ENCODE data around the gene TPM4.

The TPM4 gene

GRCh38 chr19:16043156-16043757, 33.0 kb upstream of the TPM4 start:
- no peak overlapping the region for H3K23ac ChIP-seq (ENCODE audit: low read length)
- no peak overlapping the region for H3K4me3 ChIP-seq (ENCODE audit: low read length)
- no peak overlapping the region for H3K27ac ChIP-seq (ENCODE audit: low read depth, low read length)
- H3K4me2 ChIP-seq (ENCODE audit: low read length) = no peak overlapping the region
- DNase-seq = no peak
- no peaks in the 10 kb centered on the region for H3K79me2 ChIP-seq (ENCODE audit: control insufficient read depth, insufficient read depth, low read length)
- 100% methylated on average over 2 of the region's 2 CpGs for WGBS (ENCODE audit: extremely low coverage, insufficient coverage, low lambda C conversion rate)
- H3K4me1 ChIP-seq (ENCODE audit: control insufficient read depth, low read depth, low read length) = no peaks in the 10 kb centered on the region
- H2BK15ac ChIP-seq (replicated peaks; ENCODE audit: low read depth) = no peak overlapping the region
- H2AK5ac ChIP-seq (ENCODE audit: low read length) = no peak overlapping the region
- H3K4ac ChIP-seq (ENCODE audit: low read depth, low read length) = no peak overlapping the region
- H3K27me3 ChIP-seq (ENCODE audit: insufficient read depth, low read length, poor library complexity) = no peaks in the 10 kb centered on the region
- H4K5ac ChIP-seq (ENCODE audit: low read length) = no peak overlapping the region
- H3K56ac ChIP-seq (ENCODE audit: low read length) = no peak overlapping the region
- no peak overlapping the region for H3K9ac ChIP-seq (ENCODE audit: low read length)
- H2BK5ac ChIP-seq (ENCODE audit: low read length) = no peak overlapping the region
- no peaks in the 10 kb centered on the region for H3K36me3 ChIP-seq (ENCODE audit: control insufficient read depth, insufficient read depth, low read length)
- H3K79me1 ChIP-seq (ENCODE audit: low read length) = no peaks in the 10 kb centered on the region
- H3K18ac ChIP-seq (ENCODE audit: low read length) = no peak overlapping the region
- H4K8ac ChIP-seq (ENCODE audit: low read depth, low read length) = no peak overlapping the region
- no peak overlapping the region for H2BK120ac ChIP-seq (ENCODE audit: low read depth, low read length)

- Histone ChIP-seq H2BK5ac (ENCODE audit: low read length) (no peak overlapping the region), H4K8ac (ENCODE audit: low read depth, low read length) (no peak overlapping the region), H3K56ac (ENCODE audit: low read length) (no peak overlapping the region), H3K4ac (ENCODE audit: low read depth, low read length) (no peak overlapping the region), H3K4me3 (ENCODE audit: low read length) (no peak overlapping the region), H3K36me3 (ENCODE audit: control insufficient read depth, insufficient read depth, low read length) (no peaks in the 10 kb centered on the region), H3K18ac (ENCODE audit: low read length) (no peak overlapping the region), H3K79me1 (ENCODE audit: low read length) (no peaks in the 10 kb centered on the region), H3K9ac (ENCODE audit: low read length) (no peak overlapping the region), H3K4me2 (ENCODE audit: low read length) (no peak overlapping the region), H3K23ac (ENCODE audit: low read length) (no peak overlapping the region), H3K27ac (ENCODE audit: low read depth, low read length) (no peak overlapping the region), H3K27me3 (ENCODE audit: insufficient read depth, low read length, poor library complexity) (no peaks in the 10 kb centered on the region), H2BK120ac (ENCODE audit: low read depth, low read length) (no peak overlapping the region), H3K79me2 (ENCODE audit: control insufficient read depth, insufficient read depth, low read length) (no peaks in the 10 kb centered on the region), H3K4me1 (ENCODE audit: control insufficient read depth, low read depth, low read length) (no peaks in the 10 kb centered on the region), H4K5ac (ENCODE audit: low read length) (no peak overlapping the region), H2BK15ac (replicated peaks; ENCODE audit: low read depth) (no peak overlapping the region), H2AK5ac (ENCODE audit: low read length) (no peak overlapping the region)
- no peak for DNase-seq
- WGBS (ENCODE audit: extremely low coverage, insufficient coverage, low lambda C conversion rate) = no CpG with 5 or more reads among the region's 7 CpGs
Measured at GRCh38 chr19:16044746-16045145, 31.5 kb upstream of the TPM4 start.

DNA sequence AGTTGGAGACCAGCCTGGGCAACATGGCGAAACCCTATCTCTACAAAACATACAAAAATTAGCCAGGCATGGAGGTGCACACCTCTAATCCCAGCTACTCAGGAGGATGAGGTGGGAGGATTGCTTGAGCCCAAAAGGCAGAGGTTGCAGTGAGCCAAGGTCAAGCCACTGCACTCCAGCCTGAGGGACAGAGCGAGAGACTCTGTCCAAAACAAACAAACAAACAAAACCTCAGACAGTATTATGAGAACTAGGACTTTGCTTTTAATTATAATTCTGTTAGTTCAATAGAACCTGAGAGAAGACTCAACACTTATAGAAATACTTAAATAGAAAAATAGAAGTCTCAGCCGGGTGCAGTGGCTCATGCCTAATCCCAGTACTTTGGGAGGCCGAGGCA, 31.1 kb upstream of the TPM4 start:
- Histone ChIP-seq H3K9ac (ENCODE audit: low read length) (no peak overlapping the region), H3K27ac (ENCODE audit: low read depth, low read length) (no peak overlapping the region), H3K4me3 (ENCODE audit: low read length) (no peak overlapping the region), H3K79me1 (ENCODE audit: low read length) (no peaks in the 10 kb centered on the region), H3K27me3 (ENCODE audit: insufficient read depth, low read length, poor library complexity) (no peaks in the 10 kb centered on the region), H3K18ac (ENCODE audit: low read length) (no peak overlapping the region), H4K8ac (ENCODE audit: low read depth, low read length) (no peak overlapping the region), H3K36me3 (ENCODE audit: control insufficient read depth, insufficient read depth, low read length) (no peaks in the 10 kb centered on the region), H4K5ac (ENCODE audit: low read length) (no peak overlapping the region), H3K4ac (ENCODE audit: low read depth, low read length) (no peak overlapping the region), H2AK5ac (ENCODE audit: low read length) (no peak overlapping the region), H3K4me1 (ENCODE audit: control insufficient read depth, low read depth, low read length) (no peaks in the 10 kb centered on the region), H3K79me2 (ENCODE audit: control insufficient read depth, insufficient read depth, low read length) (no peaks in the 10 kb centered on the region), H2BK5ac (ENCODE audit: low read length) (no peak overlapping the region), H3K56ac (ENCODE audit: low read length) (no peak overlapping the region), H2BK120ac (ENCODE audit: low read depth, low read length) (no peak overlapping the region), H2BK15ac (replicated peaks; ENCODE audit: low read depth) (no peak overlapping the region), H3K23ac (ENCODE audit: low read length) (no peak overlapping the region), H3K4me2 (ENCODE audit: low read length) (no peak overlapping the region)
- DNase-seq = no peak
- WGBS (ENCODE audit: extremely low coverage, insufficient coverage, low lambda C conversion rate) = no CpG with 5 or more reads among the region's 4 CpGs

DNA sequence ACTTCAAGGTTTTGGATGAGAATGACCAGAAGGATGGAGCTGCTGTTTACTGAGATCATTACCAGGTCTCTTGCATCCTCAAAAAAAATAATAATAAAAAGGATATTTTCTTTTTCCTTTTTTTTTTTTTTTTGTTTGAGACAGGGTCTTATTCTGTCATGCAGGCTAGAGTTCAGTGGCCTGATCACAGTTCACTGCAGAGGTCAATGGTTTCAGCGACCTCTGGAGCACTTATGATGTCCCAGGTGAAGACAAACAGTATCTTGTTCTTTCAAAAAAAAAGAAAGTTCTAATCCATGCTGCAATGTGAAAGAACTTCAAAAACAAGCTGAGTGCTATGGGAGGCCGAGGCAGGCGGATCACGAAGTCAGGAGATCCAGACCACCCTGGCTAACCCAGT, 30.4 kb upstream of the TPM4 start:
- no peak for DNase-seq
- no peaks in the 10 kb centered on the region for H3K79me1 ChIP-seq (ENCODE audit: low read length)
- no peak overlapping the region for H3K9ac ChIP-seq (ENCODE audit: low read length)
- no peaks in the 10 kb centered on the region for H3K36me3 ChIP-seq (ENCODE audit: control insufficient read depth, insufficient read depth, low read length)
- H3K79me2 ChIP-seq (ENCODE audit: control insufficient read depth, insufficient read depth, low read length) = no peaks in the 10 kb centered on the region
- no peak overlapping the region for H2BK5ac ChIP-seq (ENCODE audit: low read length)
- no peaks in the 10 kb centered on the region for H3K27me3 ChIP-seq (ENCODE audit: insufficient read depth, low read length, poor library complexity)
- no peak overlapping the region for H4K8ac ChIP-seq (ENCODE audit: low read depth, low read length)
- no peak overlapping the region for H3K56ac ChIP-seq (ENCODE audit: low read length)
- no peaks in the 10 kb centered on the region for H3K4me1 ChIP-seq (ENCODE audit: control insufficient read depth, low read depth, low read length)
- WGBS (ENCODE audit: extremely low coverage, insufficient coverage, low lambda C conversion rate) = no CpG with 5 or more reads among the region's 4 CpGs
- no peak overlapping the region for H3K23ac ChIP-seq (ENCODE audit: low read length)
- H4K5ac ChIP-seq (ENCODE audit: low read length) = no peak overlapping the region
- no peak overlapping the region for H2BK120ac ChIP-seq (ENCODE audit: low read depth, low read length)
- H3K4ac ChIP-seq (ENCODE audit: low read depth, low read length) = no peak overlapping the region
- no peak overlapping the region for H3K4me2 ChIP-seq (ENCODE audit: low read length)
- H2AK5ac ChIP-seq (ENCODE audit: low read length) = no peak overlapping the region
- H2BK15ac ChIP-seq (replicated peaks; ENCODE audit: low read depth) = no peak overlapping the region
- H3K27ac ChIP-seq (ENCODE audit: low read depth, low read length) = no peak overlapping the region
- H3K4me3 ChIP-seq (ENCODE audit: low read length) = no peak overlapping the region
- H3K18ac ChIP-seq (ENCODE audit: low read length) = no peak overlapping the region

- H2AK5ac ChIP-seq (ENCODE audit: low read length) = no peak overlapping the region
- H3K27ac ChIP-seq (ENCODE audit: low read depth, low read length) = no peak overlapping the region
- no peaks in the 10 kb centered on the region for H3K4me1 ChIP-seq (ENCODE audit: control insufficient read depth, low read depth, low read length)
- no peaks in the 10 kb centered on the region for H3K79me2 ChIP-seq (ENCODE audit: control insufficient read depth, insufficient read depth, low read length)
- no peak overlapping the region for H2BK15ac ChIP-seq (replicated peaks; ENCODE audit: low read depth)
- no peaks in the 10 kb centered on the region for H3K79me1 ChIP-seq (ENCODE audit: low read length)
- no peak overlapping the region for H2BK120ac ChIP-seq (ENCODE audit: low read depth, low read length)
- WGBS (ENCODE audit: extremely low coverage, insufficient coverage, low lambda C conversion rate) = no CpG with 5 or more reads among the region's 3 CpGs
- H3K36me3 ChIP-seq (ENCODE audit: control insufficient read depth, insufficient read depth, low read length) = no peaks in the 10 kb centered on the region
- H3K4ac ChIP-seq (ENCODE audit: low read depth, low read length) = no peak overlapping the region
- no peak overlapping the region for H3K18ac ChIP-seq (ENCODE audit: low read length)
- H3K27me3 ChIP-seq (ENCODE audit: insufficient read depth, low read length, poor library complexity) = no peaks in the 10 kb centered on the region
- H3K9ac ChIP-seq (ENCODE audit: low read length) = no peak overlapping the region
- no peak overlapping the region for H3K4me2 ChIP-seq (ENCODE audit: low read length)
- DNase-seq = no peak
- H3K4me3 ChIP-seq (ENCODE audit: low read length) = no peak overlapping the region
- no peak overlapping the region for H3K56ac ChIP-seq (ENCODE audit: low read length)
- H2BK5ac ChIP-seq (ENCODE audit: low read length) = no peak overlapping the region
- no peak overlapping the region for H3K23ac ChIP-seq (ENCODE audit: low read length)
- H4K8ac ChIP-seq (ENCODE audit: low read depth, low read length) = no peak overlapping the region
- no peak overlapping the region for H4K5ac ChIP-seq (ENCODE audit: low read length)
Measured at GRCh38 chr19:16048583-16048982, 27.7 kb upstream of the TPM4 start.

Measured in mesendoderm (in vitro differentiated cells).